A549 (cell line): Measurements from ENCODE around the gene C1QTNF2. TPM values are rescaled to one million over a fixed set of nuclear protein-coding genes. Genes with fewer than 3 reads are reported as not detected.

ENCODE experiments used
- ATAC-seq, 2 experiments: fragments of 200-7000 bp in 1 of 2; fragments of >200 bp in 1 of 2; cut with Nextera tagmentation in 1 of 2; cut with Tn5 transposase in 1 of 2; 3 replicates each; pipeline versions ENCODE4 v1.8.0 to v1.9.1; 2018 to 2020; ENCODE audit warnings: mild to moderate bottlenecking in 1 of 2, moderate library complexity in 1 of 2
- CTCF ChIA-PET: fragments of 300-600 bp; sonication (Branson Sonifier 250); formaldehyde crosslinking; extraction: SDS; loops from one replicate; lab custom pipeline; 2021; ENCODE audit warnings: antibody characterized with exemption, inconsistent platforms; lab: Yijun Ruan, JAX
- POLR2A ChIA-PET: fragments of 350-600 bp; formaldehyde crosslinking; extraction: SDS; loops from one replicate; lab custom pipeline; 2021; ENCODE audit warnings: antibody characterized with exemption, inconsistent platforms; lab: Yijun Ruan, JAX
- DNase-seq, 2 experiments: peaks; one replicate each; pipeline versions ENCODE4 v3.0.0 to v3.0.0-alpha.2; 2011 to 2016; ENCODE audit warnings: low read depth in 1 of 2, low spot score in 1 of 2
- FAIRE-seq: peaks from 2 replicates; lab custom pipeline; 2011; peaks lifted over from hg19 to GRCh38; lab: Jason Lieb, UNC
- H3K27ac ChIP-seq, 2 experiments: fragments of >200 bp; sonication (Bioruptor Twin); formaldehyde crosslinking; 3 replicates each; pipeline ENCODE4 v1.5.1; 2016 to 2017
- H3K4me1 ChIP-seq: fragments of >200 bp; sonication (Bioruptor Twin); formaldehyde crosslinking; 3 replicates; pipeline ENCODE4 v1.6.1; 2016
- H3K4me2 ChIP-seq: fragments of >200 bp; sonication (Bioruptor Twin); formaldehyde crosslinking; 3 replicates; pipeline ENCODE4 v1.6.1; 2016
- H3K4me3 ChIP-seq: fragments of >200 bp; sonication (Bioruptor Twin); formaldehyde crosslinking; 3 replicates; pipeline ENCODE4 v1.5.1; 2016
- H3K9me3 ChIP-seq: fragments of >200 bp; sonication (Bioruptor Twin); formaldehyde crosslinking; 3 replicates; pipeline ENCODE4 v1.6.1; 2016
- CEBPB ChIP-seq, 2 experiments: fragments of >200 bp in 1 of 2; sonication (Bioruptor Twin) in 1 of 2; formaldehyde crosslinking in 1 of 2; IDR thresholded peaks; 2 replicates each; pipeline ENCODE4 v1.6.1; 2012 to 2016
- EHF ChIP-seq: fragments of 250-450 bp; sonication (Bioruptor Pico); IDR thresholded peaks from 2 replicates; pipeline ENCODE4 v1.5.0; 2020; ENCODE audit warnings: mild to moderate bottlenecking
- EHMT2 ChIP-seq: fragments of 200-600 bp; sonication (generic); IDR thresholded peaks from 2 replicates; pipeline ENCODE4 v1.6.1; 2016; ENCODE audit warnings: antibody characterized with exemption, low read depth, mild to moderate bottlenecking, moderate library complexity
- ELK1 ChIP-seq: fragments of 150-350 bp; IDR thresholded peaks from 2 replicates; pipeline ENCODE4 v1.6.1; 2014; ENCODE audit warnings: low read depth, mild to moderate bottlenecking, low read length
- EP300 ChIP-seq, 2 experiments: fragments of >200 bp; sonication (Bioruptor Twin); formaldehyde crosslinking; IDR thresholded peaks; 2 replicates in 1 of 2; 3 replicates in 1 of 2; pipeline ENCODE4 v1.6.1; 2016 to 2017
- FOSB ChIP-seq: fragments of 250-450 bp; sonication (Bioruptor Pico); IDR thresholded peaks from 2 replicates; pipeline ENCODE4 v1.5.0; 2020; ENCODE audit warnings: mild to moderate bottlenecking, moderate library complexity
- GATA3 ChIP-seq: IDR thresholded peaks from 2 replicates; pipeline ENCODE4 v1.6.1; 2012; ENCODE audit warnings: borderline replicate concordance
- KDM1A ChIP-seq: fragments of 200-600 bp; sonication (generic); IDR thresholded peaks from 2 replicates; pipeline ENCODE4 v1.6.1; 2016; ENCODE audit warnings: low read depth, mild to moderate bottlenecking
- KDM5A ChIP-seq: fragments of 200-600 bp; sonication (generic); IDR thresholded peaks from 2 replicates; pipeline ENCODE4 v1.6.1; 2016; ENCODE audit warnings: antibody characterized with exemption, mild to moderate bottlenecking
- MAX ChIP-seq: IDR thresholded peaks from 2 replicates; pipeline ENCODE4 v1.6.1; 2012
- MAZ ChIP-seq: fragments of 150-350 bp; IDR thresholded peaks from 2 replicates; pipeline ENCODE4 v1.6.1; 2014; ENCODE audit warnings: antibody characterized with exemption, low read depth, low read length, borderline replicate concordance
- MYC ChIP-seq: IDR thresholded peaks from 2 replicates; pipeline ENCODE4 v1.6.1; 2012; ENCODE audit warnings: mild to moderate bottlenecking, inconsistent platforms, low read length, improper control_type of control experiment, borderline replicate concordance
- PBX3 ChIP-seq: IDR thresholded peaks from 2 replicates; pipeline ENCODE4 v1.6.1; 2012
- POLR2A ChIP-seq: IDR thresholded peaks from 2 replicates; pipeline ENCODE4 v1.6.1; 2012; ENCODE audit warnings: mild to moderate bottlenecking, low read length
- POLR2AphosphoS2 ChIP-seq: conservative IDR thresholded peaks from 2 replicates; pipeline ENCODE4 v1.6.1; 2012; ENCODE audit warnings: low read length, improper control_type of control experiment, inconsistent platforms
- RAD21 ChIP-seq, 2 experiments: fragments of >200 bp in 1 of 2; sonication (Bioruptor Twin) in 1 of 2; formaldehyde crosslinking in 1 of 2; IDR thresholded peaks in 1 of 2; conservative IDR thresholded peaks in 1 of 2; 2 replicates in 1 of 2; 3 replicates in 1 of 2; pipeline ENCODE4 v1.6.1; 2012 to 2018; ENCODE audit warnings: inconsistent platforms in 1 of 2
- RARB ChIP-seq: fragments of 250-450 bp; sonication (Bioruptor Pico); IDR thresholded peaks from 2 replicates; pipeline ENCODE4 v1.8.0; 2021; ENCODE audit warnings: mild to moderate bottlenecking, moderate library complexity
- RFX5 ChIP-seq: fragments of 450-650 bp; IDR thresholded peaks from 2 replicates; pipeline ENCODE4 v1.7.1; 2014; ENCODE audit warnings: antibody characterized with exemption, mild to moderate bottlenecking, moderate library complexity
- SMC3 ChIP-seq: fragments of >200 bp; sonication (Bioruptor Twin); formaldehyde crosslinking; IDR thresholded peaks from 3 replicates; pipeline ENCODE4 v1.6.1; 2018; ENCODE audit warnings: inconsistent platforms
- SREBF2 ChIP-seq: fragments of 450-650 bp; IDR thresholded peaks from 2 replicates; pipeline ENCODE4 v1.6.1; 2014; ENCODE audit warnings: mild to moderate bottlenecking, moderate library complexity
- USF2 ChIP-seq: fragments of 450-650 bp; IDR thresholded peaks from 2 replicates; pipeline ENCODE4 v1.6.1; 2014; ENCODE audit warnings: antibody characterized with exemption
- ZFP36 ChIP-seq: fragments of 450-650 bp; IDR thresholded peaks from 2 replicates; pipeline ENCODE4 v1.6.1; 2014; ENCODE audit warnings: borderline replicate concordance; ENCODE audit not compliant: partially characterized antibody
- WGBS: methylation state at CpG from one replicate; pipeline ENCODE4 v1.1.6; 2017; ENCODE audit errors: missing lambda C conversion rate; 5-methylcytosine and 5-hydroxymethylcytosine counted together
- polyA plus RNA-seq, 4 experiments: library from polyadenylated mRNA; depleted of rRNA in 3 of 4; stranded (reverse); fragments of >200 nt; fragmentation: RNase III in 1 of 4; extraction: RNeasy Plus Mini Kit Qiagen cat#74134 plus additional on column Dnase treatment in 1 of 4; gene quantifications; 2 replicates in 3 of 4; 3 replicates in 1 of 4; pipeline ENCODE4 v1.2.3, GENCODE V29; 2011 to 2017
- TF ChIP-seq, protein P1 (sequence below): fragments of >200 bp; sonication (Bioruptor Twin); formaldehyde crosslinking; IDR thresholded peaks from 3 replicates; pipeline ENCODE4 v1.5.1; 2016

Gene C1QTNF2
- polyA plus RNA-seq, 2 of the 4 experiments (the other 2 are of a cell fraction) = 0.04 to 0.06 TPM

DNA sequence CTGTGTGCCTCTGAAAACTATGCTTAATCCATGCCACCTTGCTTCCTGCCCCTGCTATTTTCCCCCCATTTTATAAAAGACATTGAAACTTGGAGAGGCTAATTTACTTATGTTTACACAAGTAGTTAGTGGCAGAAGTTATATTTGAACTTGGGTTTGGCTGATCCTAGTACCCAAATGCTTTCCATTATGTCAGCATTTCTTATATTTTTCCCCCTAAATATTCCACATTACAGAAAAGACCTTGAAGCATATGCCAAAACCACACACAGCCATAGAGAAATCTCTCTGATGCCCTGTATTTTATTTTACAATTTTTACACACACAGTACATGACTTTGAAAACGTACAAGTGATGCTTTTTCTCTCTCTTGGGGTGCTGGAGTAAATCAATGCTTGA is 11.2 kb downstream of the C1QTNF2 start:
- H3K4me3 ChIP-seq = no peak overlapping the region
- WGBS = 19% methylated on average over 1 of the region's 1 CpG
- FAIRE-seq = no peak
- no peak overlapping the region for H3K4me2 ChIP-seq
- POLR2A ChIA-PET = no interaction called here
- no peak for TF ChIP-seq SREBF2
- no peak for TF ChIP-seq KDM5A
- no peak for TF ChIP-seq MAX
- no peak for TF ChIP-seq RARB
- no peak for TF ChIP-seq PBX3
- no peak for TF ChIP-seq ZFP36
- TF ChIP-seq SMC3 = no peak
- TF ChIP-seq GATA3 = no peak
- no peak for TF ChIP-seq EP300 (IDR thresholded peaks at IDR 0.05)
- no peak for TF ChIP-seq ELK1
- TF ChIP-seq MAZ = no peak
- TF ChIP-seq, protein P1, sequence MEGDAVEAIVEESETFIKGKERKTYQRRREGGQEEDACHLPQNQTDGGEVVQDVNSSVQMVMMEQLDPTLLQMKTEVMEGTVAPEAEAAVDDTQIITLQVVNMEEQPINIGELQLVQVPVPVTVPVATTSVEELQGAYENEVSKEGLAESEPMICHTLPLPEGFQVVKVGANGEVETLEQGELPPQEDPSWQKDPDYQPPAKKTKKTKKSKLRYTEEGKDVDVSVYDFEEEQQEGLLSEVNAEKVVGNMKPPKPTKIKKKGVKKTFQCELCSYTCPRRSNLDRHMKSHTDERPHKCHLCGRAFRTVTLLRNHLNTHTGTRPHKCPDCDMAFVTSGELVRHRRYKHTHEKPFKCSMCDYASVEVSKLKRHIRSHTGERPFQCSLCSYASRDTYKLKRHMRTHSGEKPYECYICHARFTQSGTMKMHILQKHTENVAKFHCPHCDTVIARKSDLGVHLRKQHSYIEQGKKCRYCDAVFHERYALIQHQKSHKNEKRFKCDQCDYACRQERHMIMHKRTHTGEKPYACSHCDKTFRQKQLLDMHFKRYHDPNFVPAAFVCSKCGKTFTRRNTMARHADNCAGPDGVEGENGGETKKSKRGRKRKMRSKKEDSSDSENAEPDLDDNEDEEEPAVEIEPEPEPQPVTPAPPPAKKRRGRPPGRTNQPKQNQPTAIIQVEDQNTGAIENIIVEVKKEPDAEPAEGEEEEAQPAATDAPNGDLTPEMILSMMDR = no peak
- TF ChIP-seq EHF = no peak
- TF ChIP-seq, all 56 proteins: peak for 0
- H3K4me1 ChIP-seq = no peaks in the 10 kb centered on the region
- H3K27ac ChIP-seq = no peak overlapping the region
- ATAC-seq (no peak), DNase-seq (no peak)
- no peaks in the 10 kb centered on the region for H3K9me3 ChIP-seq
- CTCF ChIA-PET = interaction anchor here (1.0 to 3.1 kb wide), 3 partner anchors 14 to 333 kb away, joined by 3 to 22 read pairs (median 4); no protein-coding TSS in a partner anchor

DNA sequence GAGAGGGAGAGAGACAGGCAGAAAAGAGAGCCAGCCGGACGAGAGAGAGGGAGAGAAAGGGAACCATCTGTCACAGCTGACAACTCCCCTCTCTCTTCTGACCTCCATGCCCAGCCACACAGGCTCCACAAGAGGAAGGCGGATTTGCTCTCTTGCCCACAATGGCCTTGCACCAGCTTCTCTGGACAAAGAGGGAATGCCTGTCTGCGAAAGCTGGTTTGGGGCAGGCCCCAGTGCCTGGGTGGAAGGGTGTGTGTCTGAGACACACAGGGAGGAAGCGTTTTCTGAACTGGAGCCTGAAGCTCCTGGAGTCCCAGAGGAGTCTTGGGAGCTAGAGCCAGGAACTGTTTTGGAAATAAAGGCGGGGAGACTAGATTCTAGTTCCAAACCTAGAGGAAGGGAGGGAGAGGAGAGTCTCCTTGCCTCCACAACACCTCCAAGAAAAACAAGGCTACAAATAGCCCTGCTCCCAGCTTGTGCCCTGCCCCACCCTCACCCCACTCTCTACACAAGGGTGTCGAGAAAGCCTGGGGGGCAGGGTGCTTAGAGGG is 12.5 kb downstream of the C1QTNF2 start:
- TF ChIP-seq RAD21 (conservative IDR thresholded peaks at IDR 0.05 in 1 of 2, IDR thresholded peaks at IDR 0.05 in 1 of 2) (no peak), FOSB (no peak), POLR2AphosphoS2 (no peak), KDM1A (no peak), POLR2A (no peak), KDM5A (no peak), CEBPB (IDR thresholded peaks at IDR 0.05) (no peak), GATA3 (no peak), EP300 (IDR thresholded peaks at IDR 0.05) (no peak), ELK1 (no peak), RFX5 (no peak), MYC (no peak), USF2 (no peak), EHMT2 (no peak)
- FAIRE-seq (no peak), ATAC-seq (no peak), DNase-seq (no peak)
- Histone ChIP-seq H3K9me3 (no peaks in the 10 kb centered on the region), H3K4me3 (no peak overlapping the region), H3K4me2 (no peak overlapping the region), H3K27ac (no peak overlapping the region), H3K4me1 (no peaks in the 10 kb centered on the region)
- POLR2A ChIA-PET = no interaction called here
- WGBS = 71% methylated on average over 7 of the region's 7 CpGs
- CTCF ChIA-PET = interaction anchor here (1.0 to 3.1 kb wide), 4 partner anchors 12 to 332 kb away, joined by 3 to 22 read pairs (median 4); no protein-coding TSS in a partner anchor
